HepG2 (cell line): ENCODE data around the gene SRRM4. TPM values are rescaled to one million over a fixed set of nuclear protein-coding genes. Genes with fewer than 3 reads are reported as not detected.

ENCODE experiments used
- ATAC-seq: fragments of 200-7000 bp; cut with Tn5 transposase; 3 replicates; pipeline ENCODE4 v1.9.1; 2020; ENCODE audit warnings: mild to moderate bottlenecking, moderate library complexity
- BruUV-seq: library from RNA; stranded (reverse); fragments of 400-500 nt; replicated peaks from 2 replicates; lab custom pipeline; 2021; lab: Mats Ljungman, UMichigan
- CTCF ChIA-PET: fragments of 300-600 bp; formaldehyde crosslinking; extraction: SDS; loops from one replicate; lab custom pipeline; 2021; ENCODE audit warnings: low total read pairs, inconsistent platforms, low intra/inter-chr PET ratio; lab: Yijun Ruan, JAX
- POLR2A ChIA-PET: fragments of 350-600 bp; sonication (Branson Sonifier 250); formaldehyde crosslinking; loops from one replicate; lab custom pipeline; 2020; ENCODE audit warnings: antibody characterized with exemption, inconsistent platforms; lab: Yijun Ruan, JAX
- DNase-seq: peaks from one replicate; pipeline ENCODE4 v3.0.0-alpha.2; 2015; ENCODE audit warnings: low spot score
- FAIRE-seq: peaks from 3 replicates; lab custom pipeline; 2011; peaks lifted over from hg19 to GRCh38; lab: Jason Lieb, UNC
- H2AFZ ChIP-seq: one replicate; pipeline ENCODE4 v1.6.1; 2011; ENCODE audit warnings: low read length, inconsistent platforms
- H3K27ac ChIP-seq: fragments of 300-600 bp; 3 replicates; pipeline ENCODE4 v1.8.0; 2011; ENCODE audit warnings: mixed run types, mild to moderate bottlenecking, mixed read lengths, low read length, inconsistent platforms; ENCODE audit not compliant: insufficient read depth; ENCODE audit errors: extremely low read length
- H3K27me3 ChIP-seq, 2 experiments: fragments of 200-600 bp in 1 of 2; 2 replicates in 1 of 2; 3 replicates in 1 of 2; pipeline versions ENCODE4 v1.6.0 to v1.8.0; 2011; ENCODE audit warnings: low read length in 2 of 2, mild to moderate bottlenecking in 2 of 2, moderate library complexity in 2 of 2, inconsistent platforms in 1 of 2; ENCODE audit not compliant: insufficient read depth in 2 of 2, control insufficient read depth in 1 of 2
- H3K36me3 ChIP-seq, 2 experiments: fragments of 200-600 bp in 1 of 2; replicated peaks in 1 of 2; 2 replicates in 1 of 2; 3 replicates in 1 of 2; pipeline versions ENCODE4 v1.5.1 to v1.8.0; 2011; ENCODE audit warnings: low read length in 2 of 2, inconsistent platforms in 1 of 2; ENCODE audit not compliant: insufficient read depth in 2 of 2, control insufficient read depth in 1 of 2
- H3K4me1 ChIP-seq: 2 replicates; pipeline ENCODE4 v1.5.1; 2012; ENCODE audit warnings: low read length, inconsistent platforms; ENCODE audit not compliant: insufficient read depth
- H3K4me2 ChIP-seq: 2 replicates; pipeline ENCODE4 v1.6.0; 2011; ENCODE audit warnings: low read depth, low read length, inconsistent platforms
- H3K4me3 ChIP-seq, 3 experiments: fragments of 200-600 bp in 1 of 3; sonication (generic), shearing (Covaris generic) in 1 of 3; replicated peaks in 1 of 3; 2 replicates each; pipeline ENCODE4 v1.5.1; 2011 to 2016; ENCODE audit warnings: low read length in 3 of 3, inconsistent platforms in 2 of 3, low read depth in 2 of 3, mild to moderate bottlenecking in 2 of 3, control low read depth in 1 of 3, mixed read lengths in 1 of 3; ENCODE audit not compliant: insufficient read depth in 1 of 3
- H3K79me2 ChIP-seq: one replicate; pipeline ENCODE4 v1.6.1; 2011; ENCODE audit warnings: low read length, inconsistent platforms; ENCODE audit not compliant: insufficient read depth
- H3K9ac ChIP-seq: 2 replicates; pipeline ENCODE4 v1.6.0; 2011; ENCODE audit warnings: mild to moderate bottlenecking, low read depth, low read length, inconsistent platforms; ENCODE audit not compliant: insufficient read depth
- H3K9me3 ChIP-seq: 2 replicates; pipeline ENCODE4 v1.5.1; 2012; ENCODE audit warnings: mild to moderate bottlenecking, low read length
- H4K20me1 ChIP-seq: 2 replicates; pipeline ENCODE4 v1.6.0; 2011; ENCODE audit warnings: inconsistent platforms, mild to moderate bottlenecking, low read length, moderate library complexity; ENCODE audit not compliant: insufficient read depth
- ESRRA ChIP-seq: sonication (generic); formaldehyde crosslinking; IDR thresholded peaks from 2 replicates; pipeline ENCODE4 v1.5.1; 2020; ENCODE audit warnings: mild to moderate bottlenecking, low read depth, missing genetic modification reagents
- HOXA3 ChIP-seq: sonication (generic); formaldehyde crosslinking; IDR thresholded peaks from 2 replicates; pipeline ENCODE4 v1.5.0; 2020; ENCODE audit warnings: missing genetic modification reagents
- MTF2 ChIP-seq: sonication (generic); formaldehyde crosslinking; IDR thresholded peaks from 2 replicates; pipeline ENCODE4 v1.5.0; 2020; ENCODE audit warnings: missing genetic modification reagents, borderline replicate concordance
- NAIF1 ChIP-seq: sonication (generic); formaldehyde crosslinking; IDR thresholded peaks from 2 replicates; pipeline ENCODE4 v1.5.0; 2020; ENCODE audit warnings: mild to moderate bottlenecking, missing genetic modification reagents, borderline replicate concordance
- PHB2 ChIP-seq: fragments of 450-650 bp; IDR thresholded peaks from 2 replicates; pipeline ENCODE4 v1.6.1; 2018; ENCODE audit not compliant: partially characterized antibody
- RXRB ChIP-seq: IDR thresholded peaks from 2 replicates; pipeline ENCODE4 v1.6.1; 2016; ENCODE audit warnings: borderline replicate concordance, missing genetic modification reagents, missing compliant biosample characterization
- ZNF3 ChIP-seq: IDR thresholded peaks from 2 replicates; pipeline ENCODE4 v1.7.0; 2017; ENCODE audit warnings: inconsistent platforms
- ZNF550 ChIP-seq: sonication (generic); formaldehyde crosslinking; IDR thresholded peaks from 2 replicates; pipeline ENCODE4 v1.4.0; 2020; ENCODE audit warnings: mild to moderate bottlenecking, missing genetic modification reagents, borderline replicate concordance
- WGBS: methylation state at CpG from one replicate; pipeline ENCODE4 v1.1.6; 2017; ENCODE audit warnings: low lambda C conversion rate; 5-methylcytosine and 5-hydroxymethylcytosine counted together
- in situ Hi-C: cut with HindIII; loops from 2 replicates; pipeline ENCODE4 v1.10.0; 2017; ENCODE audit warnings: low pct_unique_long_range_greater_than_20kb; ENCODE audit not compliant: extremely low pct_ligation_motif_present
- intact Hi-C: fragments of 100-400 bp; cut with micrococcal nuclease; formaldehyde crosslinking; loops from one replicate; pipeline ENCODE4 v1.10.0; 2022; ENCODE audit not compliant: unreplicated experiment
- polyA plus RNA-seq, 8 experiments: library from polyadenylated mRNA; depleted of rRNA in 3 of 8; stranded (reverse) in 7 of 8; unstranded in 1 of 8; fragments of >200 nt; fragmentation: Illumina TruSeq in 4 of 8; extraction: Trizol in 4 of 8; gene quantifications; 2 replicates each; pipeline versions ENCODE4 v1.2.1 to v1.2.3, GENCODE V29; 2011 to 2016; ENCODE audit warnings: low read depth in 4 of 8, missing spikeins in 1 of 8, mixed read lengths in 1 of 8; ENCODE audit not compliant: insufficient read depth in 1 of 8
- total RNA-seq, 5 experiments: library from RNA; depleted of rRNA; stranded (reverse); fragments of >200 nt; fragmentation: Illumina TruSeq; extraction: Trizol; gene quantifications; 2 replicates each; pipeline ENCODE4 v1.2.3, GENCODE V29; 2016; ENCODE audit warnings: low read depth in 1 of 5
- TF ChIP-seq, protein P1 (sequence below): sonication (generic); formaldehyde crosslinking; IDR thresholded peaks from 2 replicates; pipeline ENCODE4 v1.4.0; 2020; ENCODE audit warnings: missing genetic modification reagents
- TF ChIP-seq, protein P2 (sequence below): sonication (generic); formaldehyde crosslinking; IDR thresholded peaks from 2 replicates; pipeline ENCODE4 v1.5.0; 2020; ENCODE audit warnings: mild to moderate bottlenecking, missing genetic modification reagents
- TF ChIP-seq, protein P3 (sequence below): IDR thresholded peaks from 2 replicates; pipeline ENCODE4 v1.6.1; 2016; ENCODE audit warnings: mild to moderate bottlenecking

SRRM4 gene
- total and polyA plus RNA-seq, 2 of the 13 experiments (the other 11 are each of a cell fraction or from before 2014, with no cell fraction given): not detected

DNA sequence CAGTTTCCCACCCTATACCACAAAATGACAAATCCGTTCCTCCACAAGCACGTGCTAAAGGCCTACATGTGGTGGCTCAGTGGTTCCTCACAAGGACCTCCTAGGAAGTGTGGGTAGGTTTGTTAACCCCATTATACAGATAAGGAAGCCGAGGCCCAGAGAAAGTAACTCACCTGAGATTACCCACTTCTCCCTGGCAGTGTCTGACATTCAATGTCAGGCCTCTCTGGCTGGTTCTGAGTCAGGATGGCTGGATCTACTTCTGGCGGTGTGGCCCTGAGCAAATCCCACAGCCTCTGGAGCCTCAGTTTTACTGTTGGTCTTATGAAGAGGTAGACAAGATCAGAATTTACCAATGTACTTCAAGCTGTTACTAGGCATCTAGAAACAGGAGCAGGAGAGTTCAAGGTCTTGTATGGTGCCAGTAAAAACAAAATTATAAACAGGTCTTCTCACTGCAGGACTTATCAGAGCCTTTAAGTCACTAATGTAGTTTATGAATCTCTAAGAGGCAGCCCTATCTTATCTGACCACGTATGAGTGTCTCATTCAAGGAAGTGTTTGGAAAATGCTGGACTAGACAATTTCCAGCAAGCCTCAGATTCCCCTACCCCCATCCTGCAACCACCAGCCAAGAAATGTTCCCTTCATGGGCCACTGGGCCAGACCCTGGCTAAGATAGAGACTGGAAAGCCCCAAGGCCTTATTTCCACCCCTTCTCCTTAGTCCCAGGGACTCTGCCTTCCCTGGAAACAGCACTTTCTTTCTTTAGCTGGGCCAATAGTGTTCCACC lies 201.6 kb downstream of the SRRM4 start:
- H3K4me1 ChIP-seq: peaks cover 17% of the 10 kb centered on the region; the same call in 1 of the 2 replicates
- TF ChIP-seq NAIF1 (CRISPR knock-in tag) (no peak), PHB2 (no peak), ZNF3 (no peak), HOXA3 (CRISPR knock-in tag) (no peak), MTF2 (CRISPR knock-in tag) (no peak), ZNF550 (CRISPR knock-in tag) (no peak), RXRB (CRISPR knock-in tag) (no peak), ESRRA (CRISPR knock-in tag) (no peak)
- TF ChIP-seq, protein P1, sequence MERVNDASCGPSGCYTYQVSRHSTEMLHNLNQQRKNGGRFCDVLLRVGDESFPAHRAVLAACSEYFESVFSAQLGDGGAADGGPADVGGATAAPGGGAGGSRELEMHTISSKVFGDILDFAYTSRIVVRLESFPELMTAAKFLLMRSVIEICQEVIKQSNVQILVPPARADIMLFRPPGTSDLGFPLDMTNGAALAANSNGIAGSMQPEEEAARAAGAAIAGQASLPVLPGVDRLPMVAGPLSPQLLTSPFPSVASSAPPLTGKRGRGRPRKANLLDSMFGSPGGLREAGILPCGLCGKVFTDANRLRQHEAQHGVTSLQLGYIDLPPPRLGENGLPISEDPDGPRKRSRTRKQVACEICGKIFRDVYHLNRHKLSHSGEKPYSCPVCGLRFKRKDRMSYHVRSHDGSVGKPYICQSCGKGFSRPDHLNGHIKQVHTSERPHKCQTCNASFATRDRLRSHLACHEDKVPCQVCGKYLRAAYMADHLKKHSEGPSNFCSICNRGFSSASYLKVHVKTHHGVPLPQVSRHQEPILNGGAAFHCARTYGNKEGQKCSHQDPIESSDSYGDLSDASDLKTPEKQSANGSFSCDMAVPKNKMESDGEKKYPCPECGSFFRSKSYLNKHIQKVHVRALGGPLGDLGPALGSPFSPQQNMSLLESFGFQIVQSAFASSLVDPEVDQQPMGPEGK: no peak
- TF ChIP-seq, protein P2, sequence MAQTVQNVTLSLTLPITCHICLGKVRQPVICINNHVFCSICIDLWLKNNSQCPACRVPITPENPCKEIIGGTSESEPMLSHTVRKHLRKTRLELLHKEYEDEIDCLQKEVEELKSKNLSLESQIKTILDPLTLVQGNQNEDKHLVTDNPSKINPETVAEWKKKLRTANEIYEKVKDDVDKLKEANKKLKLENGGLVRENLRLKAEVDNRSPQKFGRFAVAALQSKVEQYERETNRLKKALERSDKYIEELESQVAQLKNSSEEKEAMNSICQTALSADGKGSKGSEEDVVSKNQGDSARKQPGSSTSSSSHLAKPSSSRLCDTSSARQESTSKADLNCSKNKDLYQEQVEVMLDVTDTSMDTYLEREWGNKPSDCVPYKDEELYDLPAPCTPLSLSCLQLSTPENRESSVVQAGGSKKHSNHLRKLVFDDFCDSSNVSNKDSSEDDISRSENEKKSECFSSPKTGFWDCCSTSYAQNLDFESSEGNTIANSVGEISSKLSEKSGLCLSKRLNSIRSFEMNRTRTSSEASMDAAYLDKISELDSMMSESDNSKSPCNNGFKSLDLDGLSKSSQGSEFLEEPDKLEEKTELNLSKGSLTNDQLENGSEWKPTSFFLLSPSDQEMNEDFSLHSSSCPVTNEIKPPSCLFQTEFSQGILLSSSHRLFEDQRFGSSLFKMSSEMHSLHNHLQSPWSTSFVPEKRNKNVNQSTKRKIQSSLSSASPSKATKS (CRISPR knock-in tag): no peak
- TF ChIP-seq, protein P3, sequence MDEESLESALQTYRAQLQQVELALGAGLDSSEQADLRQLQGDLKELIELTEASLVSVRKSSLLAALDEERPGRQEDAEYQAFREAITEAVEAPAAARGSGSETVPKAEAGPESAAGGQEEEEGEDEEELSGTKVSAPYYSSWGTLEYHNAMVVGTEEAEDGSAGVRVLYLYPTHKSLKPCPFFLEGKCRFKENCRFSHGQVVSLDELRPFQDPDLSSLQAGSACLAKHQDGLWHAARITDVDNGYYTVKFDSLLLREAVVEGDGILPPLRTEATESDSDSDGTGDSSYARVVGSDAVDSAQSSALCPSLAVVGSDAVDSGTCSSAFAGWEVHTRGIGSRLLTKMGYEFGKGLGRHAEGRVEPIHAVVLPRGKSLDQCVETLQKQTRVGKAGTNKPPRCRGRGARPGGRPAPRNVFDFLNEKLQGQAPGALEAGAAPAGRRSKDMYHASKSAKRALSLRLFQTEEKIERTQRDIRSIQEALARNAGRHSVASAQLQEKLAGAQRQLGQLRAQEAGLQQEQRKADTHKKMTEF (CRISPR knock-in tag): no peak
- H3K9ac ChIP-seq: no peak overlapping the region
- ChIA-PET CTCF (no interaction called here), POLR2A (no interaction called here)
- no peak for DNase-seq
- no peaks in the 10 kb centered on the region for H4K20me1 ChIP-seq
- in situ Hi-C loops (no loop called here), intact Hi-C loops (no loop called here)
- no peak overlapping the region for H2AFZ ChIP-seq
- no peak for FAIRE-seq
- peaks cover 0 to 17% of the 10 kb centered on the region in 2 experiments; a peak in 3 of 5 replicates for H3K27me3 ChIP-seq
- BruUV-seq: no TSS peak
- ATAC-seq: no peak
- H3K79me2 ChIP-seq: no peaks in the 10 kb centered on the region
- no peaks in the 10 kb centered on the region for H3K36me3 ChIP-seq
- H3K4me2 ChIP-seq: no peak overlapping the region
- no peak overlapping the region for H3K4me3 ChIP-seq
- no peaks in the 10 kb centered on the region for H3K9me3 ChIP-seq
- 53% methylated on average over 5 of the region's 5 CpGs for WGBS
- no peak overlapping the region for H3K27ac ChIP-seq
